Measurements from ENCODE around the gene DENND4B.
"Not testable (repeated sequence)": the region's sequence is repeated elsewhere in the genome, so short reads cannot be mapped to it uniquely, and the experiment has no call there.

DENND4B gene

DNA sequence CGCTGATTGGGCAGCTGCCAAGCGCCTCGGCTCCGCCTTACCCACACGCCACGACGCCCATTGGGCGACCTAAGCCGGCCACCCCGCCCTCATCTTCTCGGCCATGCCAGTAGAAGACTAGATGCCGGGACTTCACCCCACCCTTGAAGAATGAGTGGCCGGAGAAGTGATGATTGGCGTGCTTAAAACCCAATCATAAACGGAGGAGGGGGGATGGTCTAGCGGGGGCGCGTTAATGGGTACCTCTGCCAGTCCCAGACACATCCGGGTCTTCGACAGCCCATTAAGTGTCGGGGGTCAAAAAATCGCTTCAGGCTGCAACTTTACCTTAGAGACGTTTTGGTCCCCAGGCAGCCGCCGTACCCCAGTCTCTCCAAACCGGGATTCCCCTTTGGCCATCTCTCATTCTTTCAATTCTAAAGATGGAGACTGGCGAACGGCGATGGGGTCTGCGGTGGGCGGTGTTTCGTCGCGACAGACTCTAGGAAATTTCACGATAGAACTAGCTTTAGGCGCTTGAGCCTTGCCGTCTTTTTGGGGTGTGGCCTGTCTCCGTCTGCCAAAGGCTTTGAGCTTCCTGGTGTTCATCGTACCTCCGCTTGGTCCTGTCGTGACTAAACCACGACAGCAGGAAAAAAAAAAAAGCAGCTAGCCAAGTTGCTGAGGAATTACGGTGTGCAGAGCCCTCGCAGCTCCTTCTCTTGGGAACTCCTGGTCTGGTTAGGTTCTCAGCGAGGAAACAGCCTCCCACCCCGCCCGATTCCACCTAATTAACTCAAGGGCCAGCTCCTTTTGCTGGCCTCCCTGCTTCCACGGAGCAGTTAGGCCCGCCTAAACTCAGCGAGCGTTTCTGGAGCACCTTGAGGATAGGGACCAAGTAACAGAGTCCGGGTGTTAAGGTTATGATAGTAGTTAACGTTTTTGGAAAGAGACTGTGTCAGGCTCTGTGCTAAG, 23.3 kb downstream of the DENND4B start, which contains the start of gene GATAD2B:
GATAD2B (minus strand) TSS at position 1 of the 954 bp plus-strand sequence. CDS start 94,625 bp downstream, outside the sequence.
- peak; percentile 99 for DNase-seq (ENCODE audit: low spot score)

DNA sequence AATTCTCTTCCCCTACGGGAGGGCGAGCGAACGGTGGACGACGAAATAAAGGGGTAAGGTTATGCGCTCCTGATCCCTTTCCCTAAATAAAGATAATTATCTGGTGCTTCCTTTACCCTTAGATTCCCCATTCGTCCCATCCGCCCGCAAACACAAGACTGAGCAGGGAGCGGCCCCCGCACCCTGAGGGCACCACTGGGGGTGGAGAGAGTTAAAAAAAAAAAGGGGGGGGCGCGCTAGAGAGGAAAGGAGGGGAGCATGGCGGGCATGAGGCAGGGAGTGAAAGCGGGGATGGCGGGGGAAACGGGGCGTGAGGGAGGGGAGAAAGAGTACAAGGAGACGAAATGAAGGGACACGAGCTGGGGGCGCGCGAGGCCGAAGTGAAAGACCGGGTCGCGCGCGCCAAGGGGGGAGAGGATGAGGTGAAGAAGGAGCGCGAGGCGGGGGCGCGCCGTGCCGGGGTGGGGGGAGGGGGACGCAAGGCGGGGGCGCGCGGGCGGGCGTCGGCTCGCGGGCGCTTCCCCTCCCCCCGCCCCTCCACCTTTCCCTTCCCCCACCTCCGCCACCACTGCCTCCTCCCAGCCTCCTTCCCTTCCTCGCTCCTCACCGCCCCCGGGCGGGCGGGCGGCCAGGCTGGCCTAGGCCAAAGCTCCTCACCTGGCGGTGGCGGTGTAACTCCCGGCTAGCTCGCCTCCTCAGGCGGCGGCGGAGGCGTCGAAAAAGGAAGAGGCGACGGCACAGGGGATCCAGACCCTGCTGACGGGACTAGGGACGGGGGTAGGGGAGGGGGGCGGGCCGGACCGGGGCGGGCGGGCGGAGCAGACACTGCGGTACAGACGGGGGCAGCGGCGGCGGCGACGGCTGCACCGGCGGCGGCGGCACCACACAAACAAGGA, 24.2 kb downstream of the DENND4B start:
- peak; percentile 26 for DNase-seq (ENCODE audit: low spot score)

DNA sequence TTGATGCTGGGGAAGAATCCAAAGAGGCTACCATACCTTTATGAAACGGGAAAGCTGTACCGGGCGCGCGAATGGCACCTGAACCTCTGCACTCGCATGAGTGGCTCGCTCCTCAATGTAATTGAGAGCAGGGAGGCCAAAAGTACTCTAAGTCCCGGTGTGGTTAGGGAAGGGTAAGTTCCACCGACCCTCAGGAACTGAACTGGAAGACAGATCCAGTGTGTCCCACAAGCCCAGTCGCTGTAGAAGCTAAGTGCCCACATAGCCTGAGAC, 24.8 kb downstream of the DENND4B start:
- no peak for DNase-seq (ENCODE audit: low spot score)

DNA sequence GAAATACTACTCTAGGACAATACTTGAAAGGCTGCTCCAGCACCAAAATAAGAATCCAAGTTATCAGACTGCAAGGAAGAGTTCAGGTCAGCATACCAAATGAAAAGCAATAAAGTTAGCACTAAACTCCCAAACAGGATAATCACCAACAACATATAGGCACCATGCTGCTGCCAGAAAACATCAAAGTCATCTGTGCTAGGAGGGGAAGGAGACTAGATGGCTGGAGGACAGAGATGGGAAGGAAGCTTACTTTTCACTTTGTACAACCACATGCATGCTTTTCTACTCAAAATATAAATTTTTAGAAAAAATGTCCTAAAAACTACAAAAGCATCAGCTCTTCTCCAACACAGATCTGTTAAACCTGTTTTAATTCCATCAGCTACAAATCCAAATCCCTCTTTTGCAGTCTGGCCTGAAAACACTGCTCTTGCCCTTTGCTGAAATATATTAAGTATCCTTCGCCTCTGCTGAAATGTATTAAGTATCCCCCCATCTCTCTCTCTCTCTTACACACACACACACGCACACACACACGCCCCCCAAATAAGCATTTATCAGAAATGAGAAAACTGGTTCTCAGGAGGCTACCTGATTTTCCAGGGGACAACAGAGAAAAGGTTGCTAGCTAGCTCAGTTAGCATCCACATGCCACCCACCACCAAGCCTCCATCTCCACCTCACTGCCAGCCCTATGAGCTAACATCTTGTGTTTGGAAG, 25.3 kb downstream of the DENND4B start:
- no peak for DNase-seq (ENCODE audit: low spot score)

DNA sequence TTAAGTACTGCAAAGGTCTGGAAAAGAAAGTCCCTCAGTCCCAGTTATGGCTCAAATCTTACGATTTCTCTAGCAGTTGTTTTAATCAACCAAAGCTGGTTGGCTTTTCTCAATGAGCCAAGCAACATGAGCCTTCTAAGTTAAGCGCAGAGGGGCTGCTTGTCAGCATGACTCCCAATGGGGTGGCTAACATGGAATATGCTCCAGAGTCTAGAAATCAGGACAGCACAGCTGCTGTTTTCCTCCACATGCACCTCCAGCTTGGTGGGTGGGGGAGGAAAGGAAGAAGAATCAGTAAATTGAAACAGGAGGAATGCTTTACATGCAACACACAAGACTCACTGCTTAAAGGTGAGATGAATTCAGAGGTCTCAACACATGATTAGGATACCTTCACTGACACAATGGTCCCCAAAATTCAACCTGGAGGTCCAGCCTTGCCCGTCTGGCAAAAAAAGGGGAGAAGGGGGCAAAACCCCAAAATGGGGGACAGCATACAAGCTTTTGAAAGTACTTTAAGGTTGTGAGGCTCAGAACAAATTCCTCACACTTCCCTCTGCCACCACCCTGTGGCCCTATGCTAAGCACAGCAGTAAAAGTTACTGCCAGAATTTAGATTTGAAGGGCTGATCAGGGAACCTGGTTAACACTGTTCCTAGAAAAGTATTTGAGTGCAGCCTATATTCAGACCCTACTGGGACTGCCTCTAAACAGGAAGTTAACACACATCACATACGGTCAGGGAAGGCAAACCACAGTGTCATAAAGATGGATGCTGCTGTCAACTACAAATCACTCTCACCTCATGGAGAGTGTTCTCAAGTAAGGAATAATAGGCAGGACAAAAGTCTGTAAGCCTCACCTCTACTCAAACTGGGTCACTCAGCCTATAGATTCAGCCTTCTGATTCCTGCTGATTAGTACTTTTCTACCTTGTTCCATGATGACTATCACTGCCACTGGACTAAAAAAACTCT, 26.4 kb downstream of the DENND4B start:
- DNase-seq (ENCODE audit: low spot score), result no peak

DNA sequence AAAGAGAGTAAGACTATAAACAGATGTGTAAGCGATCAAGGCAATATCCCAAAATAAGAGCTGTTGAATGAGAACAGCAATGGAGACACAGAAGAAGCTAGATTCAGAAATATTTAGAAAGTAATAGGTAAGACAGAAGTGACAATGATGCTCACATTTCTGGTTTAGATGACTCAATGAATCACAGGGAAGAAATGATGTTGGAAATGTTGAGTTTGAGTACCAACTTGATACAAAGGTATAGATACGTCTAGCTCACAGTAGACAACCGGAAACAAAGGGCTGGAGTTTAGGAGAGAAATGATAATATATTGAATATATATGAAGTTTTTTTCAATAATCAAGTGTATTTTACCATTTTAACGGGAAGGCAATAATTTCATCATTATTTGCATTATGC, 30.2 kb downstream of the DENND4B start:
- DNase-seq (ENCODE audit: low spot score), result no peak

DNA sequence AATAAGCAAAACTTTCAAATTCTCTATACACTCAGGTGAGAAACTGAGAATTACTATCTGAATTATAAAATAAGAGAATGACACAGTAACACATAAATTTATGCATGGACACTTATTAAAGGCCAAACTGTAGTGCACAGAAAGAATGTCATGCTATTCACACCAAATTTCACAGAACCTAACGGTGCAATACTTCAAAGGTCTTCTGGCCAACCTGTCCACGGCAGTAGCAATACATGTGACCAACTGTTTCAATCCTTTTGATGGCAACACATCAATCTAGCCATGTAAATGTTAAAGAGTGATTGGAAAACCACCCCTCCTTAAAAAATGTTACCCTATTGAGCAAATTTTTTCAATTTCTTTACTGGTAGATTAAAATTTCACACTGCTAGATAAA, 34.2 kb downstream of the DENND4B start:
- DNase-seq (ENCODE audit: low spot score), result no peak

DNA sequence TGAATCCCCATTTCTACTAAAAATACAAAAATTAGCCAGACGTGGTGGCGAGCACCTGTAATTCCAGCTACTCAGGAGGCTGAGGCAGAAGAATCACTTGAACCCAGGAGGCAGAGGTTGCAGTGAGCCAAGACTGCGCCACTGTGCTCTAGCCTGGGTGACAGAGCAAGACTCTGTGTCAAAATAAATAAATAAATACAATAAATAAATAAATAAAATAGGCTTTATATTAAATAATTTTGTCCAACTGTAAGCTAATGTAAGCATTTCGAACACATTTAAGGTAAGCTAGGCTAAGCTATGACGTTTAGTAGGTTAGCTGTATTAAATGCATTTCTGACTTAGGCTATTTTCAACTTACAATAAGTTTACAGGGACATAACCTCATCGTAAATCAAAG, 36.0 kb downstream of the DENND4B start:
- not testable (repeated sequence) for DNase-seq (ENCODE audit: low spot score)

DNA sequence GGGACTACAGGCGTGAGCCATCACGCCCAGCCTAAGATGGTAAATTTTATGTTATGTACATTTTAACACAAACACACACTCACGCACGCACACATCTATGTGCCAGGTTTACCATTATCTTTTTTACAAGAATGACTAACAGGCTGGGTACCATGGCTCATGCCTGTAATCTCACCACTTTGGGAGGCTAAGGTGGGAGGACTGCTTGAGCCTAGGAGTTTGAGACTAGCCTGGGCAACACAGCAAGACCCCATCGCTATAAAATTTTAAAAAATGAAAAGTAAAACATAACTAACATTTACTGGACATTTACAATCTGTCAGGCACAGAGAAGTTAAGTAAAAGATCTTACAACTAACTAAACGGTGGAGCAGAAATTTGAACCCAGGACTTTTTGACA, 38.4 kb downstream of the DENND4B start:
- DNase-seq (ENCODE audit: low spot score), result no peak

DNA sequence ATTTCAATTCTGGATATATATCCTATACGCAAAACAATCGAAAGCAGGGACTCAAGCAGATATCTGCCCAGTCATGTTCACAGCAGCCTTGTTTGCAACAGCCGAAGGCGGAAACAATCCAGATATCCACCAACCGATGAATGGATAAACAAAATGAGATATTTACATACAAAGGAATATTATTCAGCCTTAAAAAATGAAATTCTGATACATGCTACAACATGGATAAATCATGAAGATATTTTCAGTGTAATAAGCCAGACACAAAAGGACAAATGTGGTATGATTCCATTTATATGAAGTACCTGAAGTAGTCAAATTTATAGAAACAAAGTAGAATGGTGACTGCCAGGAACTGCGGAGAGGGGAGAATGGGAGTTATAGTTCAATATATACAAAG, 39.4 kb downstream of the DENND4B start:
- DNase-seq (ENCODE audit: low spot score), result no peak

DNA sequence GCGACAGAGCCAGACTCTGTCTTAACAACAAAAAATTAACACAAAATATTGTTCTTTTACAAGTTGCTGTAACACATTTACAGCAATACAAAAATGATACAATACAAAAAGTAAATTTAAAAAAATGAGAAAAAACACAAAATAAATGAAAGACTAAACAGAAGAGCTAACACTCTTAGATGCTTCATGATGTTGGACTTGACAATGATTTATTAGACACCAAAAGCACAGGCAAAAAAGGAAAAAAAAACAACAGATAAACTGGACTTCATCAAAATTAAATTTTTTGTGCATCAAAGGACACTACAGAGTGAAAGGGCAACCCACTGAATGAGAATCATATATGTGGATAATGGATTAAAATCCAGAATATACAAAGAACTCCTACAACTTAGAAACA, 40.1 kb downstream of the DENND4B start:
- DNase-seq (ENCODE audit: low spot score), result no peak

DNA sequence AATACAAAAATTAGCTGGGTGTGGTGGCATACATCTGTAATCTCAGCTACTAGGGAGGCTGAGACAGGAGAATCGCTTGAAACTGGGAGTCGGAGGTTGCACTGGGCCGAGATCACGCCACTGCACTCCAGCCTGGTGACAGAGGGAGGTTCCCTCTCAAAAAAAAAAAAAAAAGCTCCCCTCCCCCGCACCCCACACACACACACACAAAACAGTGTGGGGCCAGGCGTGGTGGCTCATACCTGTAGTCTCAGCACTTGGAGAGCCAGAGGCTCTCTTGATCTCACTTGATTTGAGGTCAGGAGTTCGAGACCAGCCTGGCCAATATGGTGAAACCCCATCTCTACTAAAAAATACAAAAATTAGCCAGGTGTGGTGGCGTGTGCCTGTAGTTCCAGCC, 40.6 kb downstream of the DENND4B start:
- not testable (repeated sequence) for DNase-seq (ENCODE audit: low spot score)

DNA sequence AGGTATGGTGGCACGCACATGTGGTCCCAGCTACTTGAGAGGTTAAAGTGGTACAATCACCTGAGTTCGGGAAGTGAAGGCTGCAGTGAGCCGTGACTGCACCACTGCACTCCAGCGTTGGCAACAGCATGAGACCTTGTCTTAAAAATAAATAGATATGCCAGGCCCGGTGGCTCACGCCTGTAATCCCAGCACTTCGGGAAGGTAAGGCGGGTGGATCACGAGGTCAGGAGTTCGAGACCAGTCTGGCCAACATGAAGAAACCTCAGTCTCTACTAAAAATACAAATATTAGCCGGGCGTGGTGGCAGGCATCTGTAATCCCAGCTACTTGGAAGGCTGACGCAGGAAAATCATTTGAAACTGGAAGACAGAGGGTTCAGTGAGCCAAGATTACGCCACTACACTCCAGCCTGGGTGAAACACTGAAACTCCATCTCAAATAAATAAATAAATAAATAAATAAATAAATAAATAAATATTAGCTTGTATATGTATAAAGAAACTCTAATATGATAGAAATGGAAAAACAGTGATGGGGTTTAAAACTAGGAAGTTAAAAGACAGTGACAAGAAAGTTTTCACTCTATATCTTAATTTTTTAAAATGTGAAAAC, 42.6 kb downstream of the DENND4B start:
- no peak for DNase-seq (ENCODE audit: low spot score)

DNA sequence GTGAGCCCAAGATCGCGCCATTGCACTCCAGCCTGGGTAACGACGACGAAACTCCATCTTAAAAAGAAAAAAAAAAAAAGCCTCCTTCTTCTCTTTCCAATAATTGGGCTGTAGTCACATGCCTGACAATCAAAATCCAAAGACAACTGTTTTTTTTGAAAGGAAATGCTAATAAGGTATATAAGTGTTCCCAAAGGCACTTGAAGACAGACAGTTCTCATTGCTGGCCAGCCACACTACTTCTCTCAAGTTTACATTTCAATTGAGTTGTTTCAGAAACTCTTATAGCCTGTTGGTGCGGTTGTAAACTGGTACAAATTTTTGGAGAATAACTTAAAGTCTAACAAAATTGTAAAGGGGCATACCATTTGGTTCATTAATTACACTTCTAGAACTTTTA, 47.0 kb downstream of the DENND4B start:
- DNase-seq (ENCODE audit: low spot score), result no peak

DNA sequence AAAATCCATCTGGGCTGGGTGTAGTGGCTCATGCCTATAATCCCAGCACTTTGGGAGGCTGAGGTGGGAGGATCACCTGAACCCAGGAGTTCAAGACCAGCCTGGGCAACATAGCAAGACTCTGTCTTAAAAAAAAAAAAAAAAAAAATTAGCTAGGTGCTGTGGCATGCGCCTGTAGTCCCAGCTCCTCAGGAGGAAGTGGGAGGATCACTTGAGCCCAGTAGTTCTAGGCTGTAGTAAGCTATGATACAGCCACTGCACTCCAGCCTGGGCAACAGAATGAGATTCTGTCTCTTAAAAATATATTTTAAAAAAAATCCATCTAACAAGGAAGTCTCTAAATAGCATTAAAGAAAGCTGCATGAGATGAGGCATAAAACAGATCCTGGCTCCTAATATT, 50.7 kb downstream of the DENND4B start:
- DNase-seq (ENCODE audit: low spot score), result not testable (repeated sequence)

DNA sequence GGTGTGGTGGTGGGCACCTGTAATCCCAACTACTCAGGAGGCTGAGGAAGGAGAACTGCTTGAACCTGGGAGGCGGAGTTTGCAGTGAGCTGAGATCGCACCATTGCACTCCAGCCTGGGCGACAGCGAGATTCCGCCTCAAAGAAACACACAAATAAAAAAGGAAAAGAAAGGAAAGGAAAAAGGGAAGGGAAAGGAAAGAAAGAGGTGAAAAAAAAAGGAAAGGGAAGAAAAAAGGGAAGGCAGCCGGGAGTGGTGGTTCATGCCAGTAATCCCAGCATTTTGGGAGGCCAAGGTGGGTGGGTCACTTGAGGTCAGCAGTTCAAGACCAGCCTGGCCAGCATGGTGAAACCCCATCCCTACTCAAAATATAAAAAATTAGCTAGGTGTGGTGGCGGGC, 55.5 kb downstream of the DENND4B start:
- not testable (repeated sequence) for DNase-seq (ENCODE audit: low spot score)

DNA sequence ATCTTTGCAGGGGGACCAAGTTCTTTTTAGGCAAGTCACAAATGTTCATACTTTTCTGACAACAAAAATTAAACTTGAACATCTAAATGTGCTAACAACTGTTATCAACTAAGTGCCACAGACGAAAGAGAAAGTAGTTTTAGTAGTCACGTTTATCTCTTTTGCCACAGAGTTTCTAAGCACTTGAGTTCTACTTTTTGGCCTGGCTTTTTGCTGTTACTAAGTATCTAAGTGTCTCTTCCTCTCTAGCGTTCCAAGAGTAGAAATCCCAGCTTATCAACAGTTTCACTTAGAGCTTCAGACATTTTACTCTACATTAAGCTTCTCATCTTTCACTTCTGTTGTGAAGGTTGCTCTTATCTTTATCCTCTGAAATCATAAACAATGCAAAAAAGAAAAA, 58.0 kb downstream of the DENND4B start:
- DNase-seq (ENCODE audit: low spot score), result no peak

DNA sequence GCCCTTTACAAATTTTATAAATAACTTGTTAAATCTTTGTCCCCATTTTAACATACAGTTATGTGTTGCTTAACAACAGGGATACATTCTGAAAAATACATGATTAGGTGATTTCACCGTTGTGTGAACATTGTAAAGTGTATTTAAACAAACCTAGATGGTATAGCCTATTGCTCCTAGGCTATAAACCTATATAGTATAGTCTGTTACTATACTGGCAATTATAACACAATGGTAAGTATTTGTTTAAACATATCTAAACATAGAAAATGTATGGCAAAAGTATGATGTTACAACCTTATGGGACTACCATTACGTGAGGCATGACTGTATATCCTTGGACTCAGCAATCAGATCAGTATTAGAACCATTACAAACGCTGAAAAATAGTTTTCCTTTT, 60.4 kb downstream of the DENND4B start:
- no peak for DNase-seq (ENCODE audit: low spot score)

DNA sequence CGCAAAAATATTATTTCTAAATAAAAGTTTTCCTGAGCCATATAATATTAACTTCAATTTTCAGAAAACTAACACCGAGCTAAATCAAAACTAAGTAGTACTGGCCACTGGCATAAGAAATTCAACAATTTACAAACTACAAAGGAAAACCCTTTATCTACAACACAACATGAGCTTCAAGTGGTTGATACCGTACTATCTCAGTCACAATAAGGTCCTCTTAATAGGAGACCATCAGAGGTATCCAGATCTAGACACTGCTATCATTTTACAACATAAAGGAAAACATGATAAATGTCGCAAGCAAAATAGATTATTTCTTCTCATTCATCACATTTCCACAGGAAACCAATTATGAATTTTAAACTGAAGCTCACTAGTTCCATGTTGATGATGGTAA, 63.3 kb downstream of the DENND4B start:
- DNase-seq (ENCODE audit: low spot score), result no peak

DNA sequence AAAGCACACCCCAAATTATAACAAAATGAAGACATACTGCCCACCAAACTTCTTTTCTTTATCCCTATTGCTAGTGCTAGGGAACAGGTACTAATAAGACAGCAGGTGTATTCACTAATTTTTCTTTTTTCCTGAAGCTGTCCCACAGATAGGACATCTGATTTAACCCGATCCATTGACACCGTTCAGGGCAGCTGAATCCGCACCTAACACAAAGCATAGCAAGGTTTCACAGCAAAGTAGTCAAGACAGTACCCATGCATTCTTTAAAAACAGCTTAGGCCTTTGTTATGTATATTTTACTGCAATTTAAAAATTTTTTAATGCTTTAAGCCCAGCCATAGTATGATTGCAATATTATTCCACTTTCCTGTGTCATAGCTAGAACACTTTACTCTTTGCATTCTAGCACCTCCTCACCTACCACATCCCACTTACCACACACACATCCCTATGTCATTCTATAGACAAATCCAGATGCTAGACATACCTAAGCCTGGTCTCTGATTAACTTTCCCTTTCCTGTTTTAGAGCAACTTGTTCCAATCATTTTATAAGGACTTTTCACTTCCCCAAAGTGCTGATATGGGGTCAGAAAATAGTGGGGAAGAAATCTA, 64.1 kb downstream of the DENND4B start:
- no peak for DNase-seq (ENCODE audit: low spot score)

Measured in kidney capillary endothelial cell (primary cell).